Hematopoietic multipotent progenitor cell treated with erythropoietin and hydrocortisone succinate and interleukin-3 and kit ligand, for 8 days (in vitro differentiated cells): ENCODE measurements around the gene P2RX5.
A peak's percentile ranks its signal among the peaks of the same experiment; 100 is the strongest.

ENCODE experiments used
- DNase-seq: peaks from one replicate; pipeline ENCODE4 v3.0.0-alpha.2; 2015

P2RX5 gene

DNA sequence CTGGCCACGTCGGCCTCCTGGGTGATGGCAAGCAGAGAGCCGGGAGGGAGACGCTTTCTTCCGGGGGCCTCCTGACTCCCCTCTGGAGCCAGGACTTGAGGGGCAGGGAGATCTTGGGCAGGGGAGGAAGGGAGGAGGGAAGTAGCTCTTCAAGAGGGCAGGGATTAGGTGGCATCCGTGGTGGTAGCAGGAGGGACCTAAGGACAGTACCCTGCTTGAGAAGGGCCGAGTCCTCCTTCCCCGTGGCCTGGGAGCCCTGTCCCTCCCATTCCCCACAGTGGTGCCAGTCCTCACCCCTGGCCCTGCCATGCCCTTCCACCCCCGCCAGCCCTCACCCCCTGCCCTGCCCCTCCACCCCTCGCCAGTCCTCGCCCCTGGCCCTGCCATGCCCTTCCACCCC is 40.2 kb downstream of the P2RX5 start:
- DNase-seq = no peak

DNA sequence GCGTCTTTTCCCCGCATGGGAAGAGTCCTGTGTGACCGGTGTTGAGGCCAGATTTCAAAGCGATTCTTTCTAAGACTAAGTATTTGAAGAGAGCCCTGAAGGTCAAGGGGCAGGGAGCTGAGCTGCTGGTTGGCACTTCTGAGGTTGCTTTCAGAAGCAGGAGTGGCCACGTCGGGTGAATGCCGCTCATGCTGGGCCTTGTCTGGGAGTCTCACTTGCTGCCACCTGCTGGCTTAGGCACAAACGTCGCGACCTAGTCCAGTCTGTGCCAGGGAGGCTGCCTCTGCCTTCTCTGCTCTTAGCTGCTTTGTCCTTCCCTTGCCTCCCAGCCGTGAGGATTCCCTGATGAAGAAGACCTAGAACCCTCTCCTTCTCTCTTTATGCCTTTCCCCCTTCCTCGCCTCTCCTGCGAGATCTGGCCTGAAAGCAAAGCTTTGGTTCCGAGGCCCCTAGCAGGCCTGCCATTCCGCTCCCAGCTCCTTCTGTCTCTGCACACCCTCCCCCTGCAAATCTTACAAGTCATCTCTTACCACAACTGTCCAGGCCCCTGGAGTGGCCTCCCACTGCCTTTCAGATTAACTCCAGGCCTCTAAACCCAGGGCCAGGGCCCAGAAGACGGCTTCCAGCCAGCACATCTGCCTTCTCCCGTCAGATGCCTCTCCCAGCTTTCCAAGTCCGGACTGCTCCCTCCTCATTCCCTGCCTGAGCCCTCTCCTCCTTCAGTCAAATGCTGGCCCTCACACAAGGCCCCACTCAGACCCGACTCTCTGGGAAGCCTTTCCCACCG is 48.0 kb downstream of the P2RX5 start:
- DNase-seq = peak; percentile 66

DNA sequence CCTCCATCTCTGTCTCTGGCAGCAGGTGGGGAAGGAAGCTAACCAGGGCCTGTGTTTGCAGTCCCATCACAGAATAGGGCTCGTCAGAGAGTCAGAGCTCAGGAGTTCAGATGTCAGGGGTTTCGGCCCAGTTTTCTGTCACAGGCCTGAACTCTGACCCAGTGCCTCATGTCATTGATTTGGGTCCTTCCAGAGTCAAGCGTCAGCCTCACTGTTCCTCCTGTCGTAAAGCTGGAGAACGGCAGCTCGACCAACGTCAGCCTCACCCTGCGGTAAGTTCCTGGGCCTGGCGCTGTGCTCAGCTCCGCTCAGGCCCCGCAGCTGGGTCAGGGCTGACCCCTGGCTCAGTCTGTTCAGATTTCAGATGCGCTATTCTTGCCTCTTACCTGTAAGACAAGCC is 48.7 kb downstream of the P2RX5 start:
- DNase-seq = no peak

DNA sequence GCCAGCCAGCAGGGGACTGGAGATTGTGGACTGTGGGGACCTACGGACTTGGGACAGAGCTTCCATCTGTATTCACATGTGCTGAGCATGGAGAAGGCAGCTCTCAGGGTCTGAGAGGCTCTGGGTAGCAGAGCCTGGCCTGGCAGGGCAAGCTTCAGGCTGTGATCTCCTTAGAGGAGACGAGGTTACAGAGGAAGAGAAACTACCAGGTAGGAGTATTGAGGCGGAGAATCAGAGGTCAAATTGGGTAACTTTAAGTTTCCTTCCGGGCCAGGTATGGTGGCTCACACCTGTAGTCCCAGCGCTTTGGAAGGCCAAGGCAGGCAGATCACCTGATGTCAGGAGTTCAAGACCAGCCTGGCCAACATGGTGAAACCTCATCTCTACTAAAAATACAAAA is 50.6 kb downstream of the P2RX5 start:
- no peak for DNase-seq

DNA sequence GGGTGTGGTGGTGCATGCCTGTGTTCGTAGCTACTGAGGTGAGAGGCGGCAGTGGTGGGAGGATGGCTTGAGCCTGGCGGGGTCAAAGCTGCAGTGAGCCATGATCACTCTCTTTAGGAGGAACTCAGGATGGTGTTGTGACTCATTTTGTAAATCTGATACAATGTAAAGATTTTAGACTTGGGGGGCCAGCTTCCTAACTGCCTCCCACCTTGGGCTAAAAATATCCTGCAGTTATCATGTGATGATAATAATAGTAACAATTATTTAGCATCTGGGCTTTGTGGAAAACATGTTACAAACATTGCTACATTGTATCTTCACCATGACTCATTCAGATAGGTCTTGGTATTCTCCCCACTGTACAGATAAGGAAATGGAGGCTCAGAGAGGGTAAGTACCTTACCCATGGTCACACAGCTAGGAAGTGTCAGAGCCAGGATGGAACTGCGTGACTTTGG is 52.0 kb downstream of the P2RX5 start:
- DNase-seq = no peak

DNA sequence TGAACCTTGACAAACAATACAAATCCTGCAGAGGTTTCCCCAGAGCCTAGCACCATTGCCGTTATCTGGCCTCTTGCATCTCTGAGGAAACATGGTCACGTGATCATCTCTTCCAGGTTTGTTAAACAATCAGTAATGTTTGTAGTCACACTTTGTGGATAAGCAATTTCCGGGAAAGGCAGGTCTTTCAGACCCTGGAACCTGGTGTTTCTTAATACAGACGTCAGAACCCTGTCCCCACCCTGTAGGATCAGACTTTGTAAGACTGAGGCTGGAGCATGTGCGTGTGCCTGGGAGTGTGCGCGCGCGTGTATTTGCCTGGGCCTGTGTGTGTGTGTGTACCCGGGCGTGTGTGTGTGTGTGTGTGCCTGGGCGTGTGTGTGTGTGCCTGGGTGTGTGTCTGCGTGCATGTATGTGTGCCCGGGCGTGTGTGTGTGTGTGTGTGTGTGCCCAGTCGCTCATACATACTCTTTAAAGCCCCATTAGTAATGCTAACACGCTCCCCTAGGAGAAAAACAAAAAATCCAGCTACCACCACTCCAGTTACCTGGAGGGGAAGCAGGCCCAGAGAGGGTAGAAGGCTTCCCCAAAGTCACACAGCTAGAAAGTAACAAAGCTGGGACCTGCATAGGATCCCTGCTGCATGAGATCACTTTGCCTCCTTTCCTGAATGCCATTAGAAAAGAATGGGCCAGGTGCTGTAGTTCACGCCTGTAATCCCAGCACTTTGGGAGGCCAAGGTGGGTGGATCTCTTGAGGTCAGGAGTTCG is 54.1 kb downstream of the P2RX5 start:
- DNase-seq = peak; percentile 35

DNA sequence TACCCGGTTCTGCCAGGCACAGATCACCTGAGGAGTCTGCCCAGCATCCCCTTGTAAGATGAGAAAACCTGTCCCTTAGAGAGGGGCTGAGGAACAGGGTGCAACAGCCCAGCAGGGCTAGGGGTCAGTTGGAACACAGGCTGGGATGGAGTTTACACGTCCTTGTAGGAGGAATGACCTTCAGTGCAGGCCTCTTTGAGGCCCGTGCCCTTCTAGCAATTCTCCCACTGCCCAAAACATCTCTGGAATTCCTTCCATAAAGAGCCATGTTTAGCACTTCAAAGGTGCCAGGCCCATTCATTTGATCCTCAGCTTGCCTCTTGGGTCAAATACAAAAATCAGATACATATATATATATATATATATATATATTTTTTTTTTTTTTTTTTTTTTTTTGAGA is 54.9 kb downstream of the P2RX5 start:
- no peak for DNase-seq

DNA sequence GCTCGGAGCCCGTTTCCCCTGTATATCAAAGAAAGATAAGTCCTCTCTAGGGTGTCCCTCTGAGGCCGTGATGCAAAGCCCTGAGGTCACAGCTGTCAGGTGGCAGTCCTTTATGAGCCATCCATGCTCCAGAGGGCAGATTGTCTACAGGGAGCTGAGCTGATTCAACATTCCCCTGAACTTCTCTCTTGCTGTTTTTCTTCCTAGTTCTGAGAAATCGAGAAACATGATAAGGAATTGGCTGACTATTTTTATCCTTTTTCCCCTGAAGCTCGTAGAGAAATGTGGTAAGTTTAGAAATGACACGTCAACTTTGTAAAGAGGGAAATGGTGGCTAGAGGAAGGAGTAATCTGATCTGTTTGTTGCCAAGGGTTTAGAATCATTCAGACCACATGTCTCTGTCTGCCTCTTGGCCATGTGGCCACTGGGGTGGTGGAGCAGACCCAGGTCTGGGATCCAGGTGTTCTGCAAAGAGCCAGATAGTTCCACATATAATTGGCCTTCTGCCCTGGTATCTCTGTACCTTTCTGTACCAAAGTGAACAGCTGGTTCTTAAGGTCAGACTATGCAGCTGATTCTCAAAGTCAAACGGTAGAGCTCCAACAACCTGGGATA is 55.9 kb downstream of the P2RX5 start:
- DNase-seq = peak; percentile 93

DNA sequence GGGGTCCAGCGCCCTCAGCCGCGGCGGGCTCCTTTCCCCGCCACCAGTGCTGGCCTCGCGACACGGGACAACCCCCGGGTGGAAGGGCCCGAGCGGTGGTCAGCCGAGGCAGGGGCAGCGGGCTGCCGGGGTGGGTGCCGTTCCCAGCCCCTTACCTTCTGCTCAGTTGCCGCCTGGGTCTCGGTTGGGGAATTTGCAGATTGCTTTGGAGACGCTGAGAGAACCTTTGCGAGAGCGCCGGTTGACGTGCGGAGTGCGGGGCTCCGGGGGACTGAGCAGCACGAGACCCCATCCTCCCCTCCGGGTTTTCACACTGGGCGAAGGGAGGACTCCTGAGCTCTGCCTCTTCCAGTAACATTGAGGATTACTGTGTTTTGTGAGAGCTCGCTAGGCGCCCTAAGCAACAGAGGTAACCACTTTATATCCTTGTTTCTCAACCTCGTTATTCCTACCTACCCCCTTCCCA is 59.0 kb downstream of the P2RX5 start:
- no peak for DNase-seq

DNA sequence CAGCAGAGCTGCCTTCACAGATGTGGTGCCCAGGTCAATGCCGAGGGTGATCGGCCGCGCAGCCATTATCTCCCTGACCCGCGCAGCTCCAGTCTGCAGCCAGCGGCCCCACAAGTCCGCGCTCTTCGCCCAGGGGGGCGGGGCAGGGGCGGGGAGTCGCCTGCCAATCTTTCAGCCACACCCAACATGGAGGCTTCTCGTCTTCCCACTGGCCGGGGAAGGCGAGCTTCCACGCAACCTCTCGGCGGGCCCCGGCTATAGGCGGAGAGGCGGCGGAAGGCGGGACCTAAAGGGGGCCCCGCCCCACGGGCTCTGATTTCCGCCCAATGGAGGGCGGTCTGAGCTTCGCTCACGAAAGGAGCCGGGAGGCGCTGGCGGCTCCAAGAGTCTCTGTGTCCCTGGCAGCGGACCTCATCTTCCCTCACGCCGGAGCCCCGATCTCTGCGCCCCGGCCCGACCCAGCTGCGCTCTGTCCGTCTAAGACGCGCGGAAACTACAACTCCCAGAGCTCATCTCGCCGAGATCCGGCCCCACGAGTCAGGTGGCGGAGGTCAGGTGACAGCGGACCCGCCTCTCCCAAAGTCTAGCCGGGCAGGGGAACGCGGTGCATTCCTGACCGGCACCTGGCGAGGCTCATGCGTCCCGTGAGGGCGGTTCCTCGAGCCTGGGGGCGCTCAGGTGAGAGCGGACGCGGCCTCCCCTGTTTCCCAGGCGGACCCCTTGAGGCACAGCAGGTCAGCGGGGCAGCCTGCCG is 59.6 kb downstream of the P2RX5 start, which contains the start of the genes CTNS and SHPK:
TSS of gene CTNS (plus strand) at position 607 of the 754 bp plus-strand sequence. CDS start 3,447 bp downstream, outside the sequence.
TSS of gene SHPK (minus strand) at position 97 of the 754 bp plus-strand sequence. CDS start at position 66, 31 bp downstream.
- DNase-seq = peak; percentile 97

DNA sequence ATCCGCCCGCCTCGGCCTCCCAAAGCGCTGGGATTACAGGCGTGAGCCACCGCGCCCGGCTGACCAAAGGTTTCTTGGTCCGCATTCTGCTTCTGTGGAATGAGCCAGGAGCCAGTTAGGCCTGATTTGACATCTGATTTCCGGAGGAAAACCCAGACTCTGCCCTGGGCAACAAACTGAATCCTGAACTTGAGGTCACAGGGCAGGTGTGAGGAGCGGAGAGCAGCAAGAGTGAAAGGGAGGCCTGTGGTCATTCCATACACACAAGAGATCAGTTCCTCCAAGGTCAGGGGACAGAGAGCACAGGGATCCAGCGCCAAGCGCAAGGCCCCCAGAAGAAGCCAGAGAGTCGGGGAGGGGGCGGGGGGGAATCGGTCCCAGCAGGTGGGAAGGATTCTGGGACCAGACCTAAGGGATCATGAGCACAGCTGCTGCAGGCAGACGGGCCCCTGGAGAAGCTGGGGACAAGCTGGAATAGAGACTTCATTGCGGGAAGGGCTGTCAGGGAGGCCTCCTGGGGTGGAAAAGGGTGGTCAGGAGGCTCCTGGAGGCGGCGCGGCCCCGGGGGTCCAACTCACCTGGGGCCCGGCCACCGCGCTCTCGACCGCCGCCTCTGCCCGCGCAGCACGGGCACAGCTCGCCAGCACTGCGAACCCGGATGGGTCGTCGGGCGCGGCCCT is 60.3 kb downstream of the P2RX5 start:
- DNase-seq = peak; percentile 10

DNA sequence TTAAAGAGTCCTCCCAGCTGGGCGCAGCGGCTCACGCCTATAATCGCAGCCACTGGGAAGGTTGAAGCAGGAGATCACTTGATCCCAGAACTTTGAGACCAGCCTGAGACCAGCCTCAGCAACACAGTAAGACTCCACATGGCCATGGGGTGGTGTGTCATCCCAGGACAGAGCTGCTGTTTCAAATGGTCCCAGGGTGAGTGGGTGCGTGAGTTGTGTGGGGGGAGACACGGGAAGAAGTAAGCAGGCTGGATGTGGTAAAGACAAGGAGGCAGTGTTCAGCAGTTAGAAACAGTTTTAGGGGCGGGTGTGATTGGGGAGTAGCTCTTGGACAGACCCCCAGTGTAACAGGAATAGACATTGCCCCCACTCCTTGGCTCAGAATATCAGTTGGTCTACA is 63.7 kb downstream of the P2RX5 start:
- DNase-seq = no peak

DNA sequence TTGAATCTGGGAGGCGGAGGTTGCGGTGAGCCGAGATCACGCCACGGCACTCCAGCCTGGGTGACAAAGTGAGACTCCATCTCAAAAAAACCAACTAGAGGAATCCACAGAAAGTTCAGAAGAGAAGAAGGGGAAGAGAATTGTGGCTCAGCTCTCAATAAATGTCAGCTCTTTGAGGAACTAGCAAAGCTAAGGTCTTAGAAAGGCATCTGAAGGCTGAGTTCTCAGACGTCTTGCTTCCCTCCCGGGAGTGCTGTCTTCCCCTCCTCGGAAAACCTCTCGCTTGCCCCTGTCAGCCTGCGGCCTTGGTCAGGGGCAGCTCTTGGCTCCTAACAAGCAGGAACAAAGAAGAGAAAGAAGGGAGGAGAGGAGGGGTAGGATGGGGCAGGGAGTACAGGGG is 65.2 kb downstream of the P2RX5 start:
- no peak for DNase-seq

DNA sequence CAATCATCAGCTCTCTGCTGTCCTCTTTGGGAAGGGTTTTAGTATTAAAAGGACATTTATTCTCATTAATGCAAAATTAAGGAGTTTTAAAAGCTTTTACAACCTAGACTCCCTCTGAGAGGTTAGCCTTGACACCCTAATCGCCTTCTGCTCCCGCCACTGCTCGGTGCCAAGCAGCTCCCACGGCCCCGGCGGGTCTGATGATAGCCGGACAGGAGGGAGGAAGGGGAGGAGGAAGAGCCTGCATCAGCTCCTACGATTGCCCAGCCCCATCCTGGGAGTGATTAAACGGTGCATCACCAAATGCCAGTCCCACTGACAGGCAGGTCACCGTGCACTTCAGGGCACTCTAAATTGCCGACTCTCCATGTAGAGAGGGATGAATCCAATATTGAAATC is 68.2 kb downstream of the P2RX5 start:
- DNase-seq = no peak

DNA sequence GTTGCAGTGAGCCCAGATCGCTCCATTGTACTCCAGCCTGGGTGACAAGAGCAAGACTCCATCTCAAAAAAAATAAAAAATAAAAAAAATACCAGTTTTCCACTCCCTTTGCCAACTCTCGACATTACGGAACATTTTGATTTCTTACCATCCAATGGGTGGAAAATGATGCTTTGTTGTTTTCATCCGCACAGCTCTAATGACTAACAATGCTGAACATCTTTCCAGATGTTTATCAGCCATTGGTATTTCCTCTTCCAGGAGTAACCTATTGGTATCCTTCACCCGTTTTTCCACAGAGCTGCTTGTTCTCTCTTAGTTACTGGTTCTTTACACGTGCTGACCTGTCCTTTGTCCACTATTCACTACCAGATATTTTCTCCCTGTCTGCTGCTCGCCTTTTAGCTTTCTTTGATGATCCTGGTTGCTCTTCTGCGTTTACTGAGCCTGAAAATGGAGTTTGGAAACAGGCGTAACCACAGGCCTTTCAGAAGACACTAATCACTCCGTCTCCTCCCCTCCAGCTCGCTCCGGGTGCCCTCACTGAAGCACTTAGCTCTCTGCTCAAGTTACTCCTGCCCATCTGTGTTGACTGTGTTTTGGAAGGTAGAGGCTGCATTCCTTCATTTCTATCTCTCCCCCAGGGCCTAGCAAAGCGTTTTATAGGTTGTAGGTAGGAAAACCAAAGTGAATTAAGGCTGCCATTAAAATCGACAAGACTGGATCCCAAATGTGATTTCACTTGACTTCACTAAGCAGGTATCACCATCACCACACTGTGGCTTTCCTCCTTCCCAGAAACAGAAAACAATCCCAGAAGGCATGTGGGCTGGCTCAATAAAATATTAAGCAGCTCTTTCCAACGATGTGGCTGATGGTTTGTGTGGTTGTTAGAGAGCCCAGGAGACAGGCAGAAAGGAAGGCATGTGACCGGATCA is 68.9 kb downstream of the P2RX5 start:
- no peak for DNase-seq
